GM18517 (cell line): ENCODE measurements around the gene FANCM.
"Not testable (repeated sequence)": the region's sequence is repeated elsewhere in the genome, so short reads cannot be mapped to it uniquely, and the experiment has no call there.

Source experiments
- ATAC-seq: cut with Tn5 transposase; IDR thresholded peaks from one replicate; pipeline ENCODE4 v1.9.1; 2021; ENCODE audit warnings: mild to moderate bottlenecking, moderate library complexity; ENCODE audit not compliant: unreplicated experiment

The FANCM gene

DNA sequence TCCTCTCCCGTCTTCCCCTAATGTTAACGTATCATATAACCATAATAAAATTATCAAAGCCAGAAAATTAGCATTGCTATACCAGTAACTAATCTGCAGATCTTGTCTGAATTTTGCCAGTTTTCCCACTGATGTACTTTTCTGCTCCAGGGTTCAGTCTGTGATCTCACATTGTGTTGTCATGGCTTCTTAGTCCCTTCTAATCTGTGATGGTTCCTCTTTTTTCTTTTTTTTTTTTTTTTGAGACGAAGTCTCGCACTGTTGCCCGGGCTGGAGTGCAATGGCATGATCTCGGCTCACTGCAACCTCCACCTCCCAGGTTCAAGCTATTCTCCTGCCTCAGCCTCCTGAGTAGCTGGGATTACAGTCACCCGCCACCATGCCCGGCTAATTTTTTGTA, 6.4 kb downstream of the FANCM start:
- not testable (repeated sequence) for ATAC-seq

DNA sequence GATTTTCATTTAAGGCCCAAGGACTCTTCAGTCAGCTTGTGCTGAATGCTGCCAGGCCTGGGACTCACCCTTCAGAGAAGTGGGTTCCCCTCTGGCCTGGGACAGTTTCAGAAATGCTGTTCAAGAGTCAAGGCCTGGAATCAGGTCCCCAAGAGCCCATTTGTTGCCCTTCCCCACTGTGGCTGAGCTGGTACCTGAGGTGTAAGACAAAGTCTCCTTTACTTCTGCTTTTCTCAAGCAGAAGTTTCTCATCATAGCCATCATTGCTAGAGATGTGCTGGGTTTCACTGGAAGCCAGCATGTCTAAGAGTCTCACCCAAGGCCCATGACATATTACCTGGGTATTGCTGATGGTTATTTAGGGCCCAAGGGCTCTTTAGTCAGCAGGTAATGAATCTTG, 8.9 kb downstream of the FANCM start:
- peak; percentile 52 for ATAC-seq

DNA sequence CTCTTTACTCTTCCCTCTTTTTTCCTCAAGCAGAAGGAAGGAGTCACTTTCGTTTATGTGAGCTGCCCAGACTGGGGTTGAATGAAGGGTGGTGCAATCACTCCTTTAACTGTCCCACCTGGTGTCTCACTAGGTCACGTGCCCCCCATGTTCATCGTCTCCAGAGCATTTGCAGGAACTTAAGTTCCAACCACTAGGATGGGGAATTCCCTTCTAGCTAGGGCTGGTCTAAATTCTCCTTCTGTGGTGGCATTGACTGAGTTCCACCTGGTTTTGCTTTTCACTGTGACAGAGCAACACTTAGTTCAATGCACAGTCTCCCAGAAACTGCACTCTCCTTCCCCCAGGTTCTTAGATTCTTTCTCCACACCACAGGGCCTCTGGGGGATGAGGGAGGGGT, 9.5 kb downstream of the FANCM start:
- peak; percentile 59 for ATAC-seq

DNA sequence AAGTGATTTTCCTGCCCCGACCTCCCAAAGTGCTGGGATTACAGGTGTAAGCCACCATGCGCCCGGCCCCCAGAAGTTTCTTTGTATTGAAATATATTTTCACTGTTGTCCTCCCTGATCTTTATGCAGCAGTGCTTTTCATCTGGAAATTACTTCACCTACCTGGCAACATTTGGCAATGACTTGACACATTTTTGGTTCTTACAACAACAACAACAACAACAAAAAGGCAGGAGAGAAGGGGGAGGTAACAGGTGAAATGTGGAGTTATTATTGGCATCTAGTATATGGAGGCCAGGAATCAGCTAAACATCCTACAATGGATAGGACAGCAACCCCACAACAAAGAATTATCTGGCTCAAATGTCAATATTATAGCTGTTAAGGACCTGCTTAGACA, 13.9 kb downstream of the FANCM start:
- no peak for ATAC-seq

DNA sequence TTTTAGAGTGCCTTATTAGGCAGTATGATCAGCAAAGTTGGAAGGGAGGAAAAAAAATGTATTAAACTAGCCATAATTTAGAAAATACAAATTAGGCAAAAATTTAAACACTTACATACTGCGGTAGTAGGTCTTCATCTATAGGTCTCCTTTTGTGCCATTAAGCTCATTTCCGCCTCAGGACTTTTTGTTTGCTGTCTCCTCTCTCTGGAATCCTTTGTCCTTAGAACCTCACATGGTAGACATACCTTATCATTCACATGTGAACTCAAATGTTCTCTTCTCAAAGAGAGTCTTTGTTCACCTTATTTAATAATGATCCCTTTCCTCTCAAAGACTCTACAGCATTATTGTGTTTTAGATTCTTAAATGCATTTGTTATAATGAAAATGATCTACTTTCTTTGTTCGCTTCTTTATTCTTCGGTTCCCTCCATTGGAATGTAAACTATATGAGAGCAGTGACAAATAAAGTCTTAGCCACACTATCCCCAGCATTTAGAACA, 14.7 kb downstream of the FANCM start:
- no peak for ATAC-seq

DNA sequence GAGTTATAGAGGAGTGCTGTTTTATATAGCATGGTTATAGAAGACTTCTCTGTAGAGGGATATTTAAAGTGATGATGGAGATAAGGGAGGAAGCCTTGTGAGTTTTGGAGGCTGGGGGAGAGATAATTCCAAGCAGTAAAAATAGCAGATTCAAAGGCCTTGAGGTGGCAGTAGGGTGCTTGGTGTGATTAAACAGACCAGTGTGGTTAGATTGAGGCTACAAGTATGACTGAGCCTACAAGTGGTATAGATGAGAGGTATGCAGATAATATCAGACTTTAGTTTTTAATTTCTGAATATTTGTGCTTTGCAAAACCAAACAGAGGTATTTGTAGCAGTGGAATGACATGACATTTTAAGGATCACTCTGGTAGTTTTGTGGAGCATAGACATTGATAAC, 20.3 kb downstream of the FANCM start:
- no peak for ATAC-seq

DNA sequence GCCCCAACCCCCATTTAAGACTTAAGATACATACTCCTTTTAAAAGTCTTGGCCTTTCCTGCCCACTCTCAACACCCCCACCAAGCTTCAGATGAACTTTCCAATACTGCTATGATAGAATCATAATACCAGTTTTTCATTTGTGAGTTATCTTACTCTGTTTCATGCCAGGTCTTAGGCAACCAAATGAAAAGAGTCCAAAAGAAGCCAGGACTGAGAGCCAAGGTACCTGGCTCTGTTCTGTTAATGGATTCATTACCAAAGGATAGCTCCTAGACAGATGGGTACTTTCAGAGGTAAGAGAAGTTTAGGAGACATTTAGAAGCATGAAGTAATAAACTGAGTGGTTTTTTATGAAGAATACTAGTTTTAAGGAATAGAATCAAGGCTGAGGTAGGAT, 34.2 kb downstream of the FANCM start:
- no peak for ATAC-seq

DNA sequence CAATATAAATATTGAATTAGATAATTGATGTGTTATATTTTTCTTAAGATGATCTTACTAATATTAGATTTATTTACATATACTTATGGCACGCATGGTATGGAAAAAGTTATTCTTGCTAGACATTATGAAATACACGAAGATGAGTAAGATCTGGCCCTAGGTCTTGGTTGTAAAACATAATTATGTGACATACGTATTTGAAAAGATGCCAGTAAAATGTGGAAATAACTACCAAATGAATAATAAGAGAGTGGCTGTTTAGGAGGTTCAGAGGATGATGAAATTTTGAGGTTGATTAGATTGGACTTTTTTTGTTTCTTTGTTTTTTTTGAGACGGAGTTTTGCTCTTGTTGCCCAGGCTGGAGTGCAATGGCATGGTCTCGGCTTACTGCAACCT, 41.3 kb downstream of the FANCM start:
- no peak for ATAC-seq

DNA sequence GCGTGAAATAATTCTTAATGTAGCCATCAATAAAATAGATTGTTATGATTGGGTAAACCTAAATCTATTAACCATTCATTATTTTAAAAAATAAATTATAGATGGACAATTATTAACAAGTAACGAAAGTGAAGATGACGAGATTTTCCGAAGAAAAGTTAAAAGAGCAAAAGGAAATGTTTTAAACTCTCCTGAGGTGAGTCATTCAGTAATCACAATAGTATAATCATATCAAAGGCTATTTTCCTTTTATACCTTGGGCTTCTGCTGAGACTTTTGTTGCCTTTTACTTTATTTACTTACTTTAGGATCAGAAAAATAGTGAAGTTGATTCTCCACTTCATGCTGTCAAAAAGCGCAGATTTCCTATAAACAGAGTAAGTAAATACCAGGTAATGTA, 45.6 kb downstream of the FANCM start:
- no peak for ATAC-seq

DNA sequence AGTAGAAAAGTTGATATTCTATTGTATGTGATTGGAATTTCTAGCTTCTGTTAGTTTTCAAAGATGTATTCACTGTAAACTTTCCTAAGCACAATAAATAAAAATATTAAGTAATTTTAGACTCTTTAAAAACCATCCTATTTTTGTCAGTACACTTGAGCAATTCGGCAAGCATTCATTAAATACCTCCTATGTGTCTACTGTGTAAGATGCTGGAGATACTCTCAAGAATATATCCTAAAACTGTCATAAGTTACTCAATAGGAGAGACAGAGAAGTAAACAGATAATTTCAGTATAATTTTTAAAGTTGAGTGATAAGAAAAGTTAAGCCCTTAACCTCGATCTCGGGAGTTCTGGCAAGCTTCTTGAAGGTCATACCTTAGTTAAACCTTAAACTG, 46.1 kb downstream of the FANCM start:
- ATAC-seq: no peak

DNA sequence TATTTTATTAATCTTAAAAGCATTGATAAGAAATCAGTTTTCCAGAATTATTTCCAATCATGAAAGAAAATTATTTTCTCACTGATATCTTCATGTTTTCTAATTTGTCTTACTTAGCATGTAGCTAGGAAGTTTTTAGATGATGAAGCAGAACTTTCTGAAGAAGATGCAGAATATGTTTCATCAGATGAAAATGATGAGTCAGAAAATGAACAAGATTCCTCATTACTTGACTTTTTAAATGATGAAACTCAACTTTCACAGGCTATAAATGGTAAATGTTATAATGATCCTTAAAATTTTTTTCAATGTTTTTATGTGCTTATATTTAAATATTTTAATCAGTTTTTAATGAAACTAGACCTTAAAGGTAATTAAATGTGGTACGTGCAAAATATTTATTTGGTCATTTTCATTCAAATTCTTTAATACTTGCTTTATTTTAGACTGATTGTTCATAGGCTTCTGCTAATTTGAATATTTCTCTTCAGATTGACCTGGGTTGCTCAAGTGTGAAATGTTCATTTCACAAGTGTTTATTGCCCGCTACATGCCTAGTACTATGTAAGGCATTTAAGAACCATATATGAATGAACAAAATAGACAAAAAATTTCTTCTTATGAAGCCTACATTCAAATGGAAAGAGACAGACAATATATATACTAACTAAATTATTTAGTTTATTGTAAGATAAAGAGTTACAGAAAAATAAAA, 49.5 kb downstream of the FANCM start:
- no peak for ATAC-seq

DNA sequence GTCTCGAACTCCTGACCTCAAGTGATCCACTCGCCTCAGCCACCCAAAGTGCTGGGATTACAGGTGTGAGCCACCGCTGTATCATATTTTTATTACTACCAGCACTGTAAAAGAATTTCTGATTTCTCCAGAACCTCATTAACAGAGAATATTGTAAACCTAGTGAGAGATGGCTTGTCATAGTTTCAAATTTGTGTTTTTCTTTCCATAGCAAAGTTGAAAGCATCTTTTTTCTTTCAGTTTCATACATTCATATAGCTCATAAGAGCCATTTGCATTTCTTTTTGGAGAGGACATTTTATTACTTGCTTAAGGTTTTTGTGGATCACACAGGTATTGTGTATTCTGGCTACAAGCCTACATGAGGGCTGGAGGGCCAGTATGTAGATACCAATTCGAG, 59.2 kb downstream of the FANCM start:
- peak; percentile 72 for ATAC-seq

DNA sequence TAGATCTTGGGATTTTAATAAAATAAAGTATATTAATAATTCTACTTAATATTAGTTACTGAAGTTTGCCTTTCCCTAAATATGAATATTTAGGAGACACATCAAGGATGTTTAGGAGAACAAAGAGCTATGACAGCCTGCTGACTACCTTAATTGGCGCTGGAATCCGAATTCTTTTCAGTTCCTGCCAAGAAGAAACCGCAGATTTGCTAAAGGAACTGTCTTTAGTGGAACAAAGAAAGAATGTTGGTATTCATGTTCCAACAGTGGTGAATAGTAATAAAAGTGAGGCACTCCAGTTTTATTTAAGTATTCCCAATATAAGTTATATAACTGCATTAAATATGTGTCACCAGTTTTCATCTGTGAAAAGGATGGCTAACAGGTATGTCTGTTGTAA, 62.8 kb downstream of the FANCM start:
- ATAC-seq: no peak

DNA sequence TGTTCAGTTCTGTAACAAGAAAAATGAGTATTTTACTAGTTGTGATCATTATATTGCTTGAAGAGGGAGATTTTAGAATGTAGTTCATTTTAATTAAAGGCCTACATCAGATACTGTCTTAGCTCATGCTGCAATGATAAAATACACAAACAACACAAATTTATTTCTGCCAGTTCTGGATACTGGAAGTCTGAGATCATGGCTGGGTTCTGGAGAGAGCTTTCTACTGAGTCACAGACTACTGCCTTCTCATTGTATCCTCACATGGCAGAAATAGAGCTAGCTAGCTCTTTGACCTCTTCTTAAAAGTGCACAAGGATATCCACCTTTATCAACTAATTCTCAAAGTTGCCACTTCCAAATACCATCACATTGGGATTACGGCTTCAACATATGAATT, 63.5 kb downstream of the FANCM start:
- no peak for ATAC-seq

DNA sequence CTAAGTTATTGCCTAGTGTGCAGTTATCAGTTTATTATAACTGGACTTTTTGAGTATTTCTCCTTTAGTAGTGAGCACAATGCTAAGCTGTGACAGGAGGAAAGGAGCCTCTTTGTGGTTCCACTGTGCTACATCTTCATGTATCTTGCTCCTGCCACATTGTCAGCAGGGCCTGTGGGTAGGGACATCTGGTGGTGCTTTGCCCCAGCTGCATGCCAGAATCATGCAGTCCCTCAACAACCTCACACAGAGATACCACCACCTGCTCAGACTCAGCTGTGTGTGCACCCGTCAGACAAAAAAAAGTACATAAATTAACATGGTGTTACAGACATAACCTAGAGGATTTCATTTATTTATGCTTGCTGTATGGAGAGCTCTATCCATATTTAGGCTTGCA, 66.2 kb downstream of the FANCM start:
- ATAC-seq: peak; percentile 60

DNA sequence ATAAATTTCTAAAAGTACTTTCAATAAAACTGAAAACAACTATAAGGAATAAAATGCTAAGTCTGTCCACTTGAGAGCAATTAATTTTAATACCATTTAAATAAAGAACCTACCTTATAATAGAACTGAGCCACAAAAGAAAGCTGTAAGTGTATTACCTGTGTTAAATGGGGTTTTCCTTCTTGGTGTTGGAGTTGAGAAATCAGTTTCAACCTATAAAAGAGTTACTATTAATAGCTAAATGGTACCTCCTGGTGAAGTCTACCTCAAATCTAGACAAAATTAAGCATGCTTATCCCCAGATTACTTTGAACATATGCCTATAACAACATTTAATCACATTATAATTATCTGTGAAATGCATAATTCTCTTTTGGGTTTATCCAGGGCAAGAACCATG, 68.5 kb downstream of the FANCM start:
- no peak for ATAC-seq

DNA sequence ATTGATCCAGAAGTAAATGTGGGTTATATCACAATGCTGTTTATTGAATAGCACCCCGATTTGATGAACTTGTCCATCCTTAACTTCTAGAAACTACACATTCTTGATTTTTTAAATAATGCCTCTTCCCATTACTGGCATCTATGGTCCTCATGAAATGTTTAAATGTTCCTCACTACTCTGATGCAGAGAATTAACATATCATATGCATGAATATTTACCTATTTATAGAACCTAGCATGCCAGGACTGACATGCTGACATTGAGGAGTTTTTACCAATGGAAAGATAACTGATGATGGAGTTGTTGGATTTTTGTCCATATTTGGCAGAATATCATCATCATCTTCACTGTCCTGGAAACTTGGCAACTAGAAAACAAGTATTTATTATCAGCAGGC, 74.4 kb downstream of the FANCM start:
- no peak for ATAC-seq

DNA sequence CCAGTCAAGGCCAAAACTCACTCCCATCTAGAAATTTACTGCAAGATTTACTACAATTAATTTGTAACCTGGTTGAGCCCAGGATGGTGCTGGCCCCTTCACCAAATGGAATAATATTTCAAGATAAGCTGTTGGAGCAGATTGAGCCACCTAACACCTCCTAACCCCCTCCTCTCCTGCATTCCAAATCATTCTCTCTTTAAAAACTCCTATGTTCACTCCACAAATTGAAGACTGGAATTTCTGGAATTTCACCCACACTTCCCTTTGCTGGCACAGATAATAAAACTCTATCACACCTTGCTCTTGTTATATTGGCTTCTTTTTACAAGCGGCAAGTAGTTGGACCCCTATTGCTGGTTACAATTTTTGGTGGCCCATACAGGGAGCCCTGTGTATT, 75.6 kb downstream of the FANCM start:
- no peak for ATAC-seq

DNA sequence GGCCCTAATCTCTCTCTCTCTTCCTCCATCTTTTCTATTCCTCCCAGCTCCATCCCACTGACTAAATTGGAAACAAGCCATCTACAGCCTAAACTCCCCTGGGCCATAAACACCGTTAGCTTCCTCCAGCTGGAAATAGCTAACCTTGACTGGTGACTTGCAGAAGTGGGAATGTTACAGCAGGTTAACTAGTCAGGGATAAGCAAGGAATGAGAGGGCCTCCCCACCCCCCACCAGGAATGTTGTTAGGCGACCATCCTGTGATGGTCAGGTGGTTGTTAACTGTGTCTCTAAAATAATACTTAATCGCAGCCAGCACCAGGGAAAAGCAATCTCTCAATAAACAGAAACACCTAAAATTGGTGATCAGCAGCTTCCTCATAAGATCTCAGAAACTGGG, 76.5 kb downstream of the FANCM start:
- ATAC-seq: no peak

DNA sequence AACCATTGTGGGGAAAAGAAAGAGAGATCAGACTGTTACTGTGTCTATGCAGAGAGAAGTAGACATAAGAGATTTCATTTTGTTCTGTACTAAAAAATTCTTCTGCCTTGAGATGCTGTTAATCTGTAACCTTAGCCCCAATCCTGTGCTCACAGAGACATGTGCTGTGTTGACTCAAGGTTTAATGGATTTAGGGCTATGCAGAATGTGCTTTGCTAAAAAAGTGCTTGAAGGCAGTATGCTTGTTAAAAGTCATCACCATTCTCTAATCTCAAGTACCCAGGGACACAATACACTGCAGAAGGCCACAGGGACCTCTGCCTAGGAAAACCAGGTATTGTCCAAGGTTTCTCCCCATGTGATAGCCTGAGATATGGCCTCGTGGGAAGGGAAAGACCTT, 78.0 kb downstream of the FANCM start:
- not testable (repeated sequence) for ATAC-seq

DNA sequence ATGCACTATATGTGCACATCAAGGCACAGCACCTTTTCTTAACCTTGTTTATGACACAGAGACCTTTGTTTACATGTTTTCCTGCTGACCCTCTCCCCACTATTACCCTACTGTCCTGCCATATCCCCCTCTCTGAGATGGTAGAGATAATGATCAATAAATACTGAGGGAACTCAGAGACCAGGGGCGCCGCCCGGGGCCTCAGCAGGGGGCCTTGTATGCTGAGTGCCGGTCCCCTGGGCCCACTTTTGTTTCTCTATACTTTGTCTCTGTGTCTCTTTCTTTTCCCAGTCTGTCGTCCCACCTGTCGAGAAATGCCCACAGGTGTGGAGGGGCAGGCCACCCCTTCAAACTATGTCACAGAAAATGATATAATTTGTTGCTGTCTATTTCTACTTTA, 78.6 kb downstream of the FANCM start:
- not testable (repeated sequence) for ATAC-seq

DNA sequence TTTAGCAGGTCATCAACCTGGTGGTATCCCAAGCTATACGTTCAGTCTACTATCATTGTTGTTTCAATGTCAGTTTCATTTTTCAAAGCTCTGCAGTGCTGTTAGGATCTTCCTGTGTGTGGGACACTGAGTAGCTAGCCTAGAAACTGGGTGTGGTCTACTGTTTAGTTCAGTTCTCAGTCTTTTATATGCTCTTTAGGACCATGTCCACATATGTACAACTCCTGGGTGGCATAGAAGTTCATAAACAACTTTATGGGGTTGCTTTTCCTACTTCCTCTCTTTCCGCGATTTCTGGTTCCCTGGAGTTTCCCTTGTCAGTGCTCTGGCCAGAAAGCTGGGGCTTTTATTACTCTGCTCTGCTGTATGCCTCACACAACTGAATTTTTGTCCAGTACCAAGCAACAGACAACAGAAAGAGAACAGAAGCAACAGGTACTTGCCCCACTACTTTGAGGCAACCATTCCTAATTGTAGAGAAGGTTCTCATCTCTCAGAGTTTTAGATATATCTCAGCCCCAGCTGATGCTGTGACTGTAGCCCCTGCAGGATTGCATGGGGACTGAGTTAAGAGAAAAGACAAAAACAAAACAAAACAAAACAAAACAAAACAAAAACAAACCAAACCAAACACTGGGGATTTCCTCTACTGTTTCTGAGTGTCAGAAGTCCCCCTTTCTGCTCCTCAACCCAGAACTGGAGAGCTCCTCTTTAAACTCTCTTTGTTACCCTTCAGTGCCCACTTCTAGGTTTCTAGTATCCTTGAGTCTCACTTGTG, 86.9 kb downstream of the FANCM start:
- ATAC-seq: no peak
